ENCODE measurements around the gene CLTCL1. TPM values are rescaled to one million over a fixed set of nuclear protein-coding genes. Genes with fewer than 3 reads are reported as not detected.
A peak's percentile ranks its signal among the peaks of the same experiment; 100 is the strongest.

The CLTCL1 gene
- total and polyA plus RNA-seq, 9 of the 15 experiments (the other 6 are each of a cell fraction or from before 2014, with no cell fraction given): 1.1 to 11.7 (median 5.0) TPM

GRCh38 chr22:19289475-19290161, 1.9 kb downstream of the CLTCL1 start (continued):
- TF ChIP-seq, protein P1, sequence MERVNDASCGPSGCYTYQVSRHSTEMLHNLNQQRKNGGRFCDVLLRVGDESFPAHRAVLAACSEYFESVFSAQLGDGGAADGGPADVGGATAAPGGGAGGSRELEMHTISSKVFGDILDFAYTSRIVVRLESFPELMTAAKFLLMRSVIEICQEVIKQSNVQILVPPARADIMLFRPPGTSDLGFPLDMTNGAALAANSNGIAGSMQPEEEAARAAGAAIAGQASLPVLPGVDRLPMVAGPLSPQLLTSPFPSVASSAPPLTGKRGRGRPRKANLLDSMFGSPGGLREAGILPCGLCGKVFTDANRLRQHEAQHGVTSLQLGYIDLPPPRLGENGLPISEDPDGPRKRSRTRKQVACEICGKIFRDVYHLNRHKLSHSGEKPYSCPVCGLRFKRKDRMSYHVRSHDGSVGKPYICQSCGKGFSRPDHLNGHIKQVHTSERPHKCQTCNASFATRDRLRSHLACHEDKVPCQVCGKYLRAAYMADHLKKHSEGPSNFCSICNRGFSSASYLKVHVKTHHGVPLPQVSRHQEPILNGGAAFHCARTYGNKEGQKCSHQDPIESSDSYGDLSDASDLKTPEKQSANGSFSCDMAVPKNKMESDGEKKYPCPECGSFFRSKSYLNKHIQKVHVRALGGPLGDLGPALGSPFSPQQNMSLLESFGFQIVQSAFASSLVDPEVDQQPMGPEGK (CRISPR knock-in tag; IDR thresholded peaks at IDR 0.05; ENCODE audit: borderline replicate concordance): no peak
- TF ChIP-seq MEIS2 (IDR thresholded peaks at IDR 0.05; ENCODE audit: partially characterized antibody): no peak
- no peak for TF ChIP-seq CEBPG (CRISPR knock-in tag; IDR thresholded peaks at IDR 0.05)
- TF ChIP-seq CEBPG (tag; conservative IDR thresholded peaks at IDR 0.05 in 1 of 2, IDR thresholded peaks at IDR 0.05 in 1 of 2): no peak
- TF ChIP-seq FOXP1 (CRISPR knock-in tag; IDR thresholded peaks at IDR 0.05): no peak
- peak; percentile 71; the same call in 1 of the 2 replicates for TF ChIP-seq ESRRA (IDR thresholded peaks at IDR 0.05; ENCODE audit: borderline replicate concordance, low read depth)
- TF ChIP-seq, protein P2, sequence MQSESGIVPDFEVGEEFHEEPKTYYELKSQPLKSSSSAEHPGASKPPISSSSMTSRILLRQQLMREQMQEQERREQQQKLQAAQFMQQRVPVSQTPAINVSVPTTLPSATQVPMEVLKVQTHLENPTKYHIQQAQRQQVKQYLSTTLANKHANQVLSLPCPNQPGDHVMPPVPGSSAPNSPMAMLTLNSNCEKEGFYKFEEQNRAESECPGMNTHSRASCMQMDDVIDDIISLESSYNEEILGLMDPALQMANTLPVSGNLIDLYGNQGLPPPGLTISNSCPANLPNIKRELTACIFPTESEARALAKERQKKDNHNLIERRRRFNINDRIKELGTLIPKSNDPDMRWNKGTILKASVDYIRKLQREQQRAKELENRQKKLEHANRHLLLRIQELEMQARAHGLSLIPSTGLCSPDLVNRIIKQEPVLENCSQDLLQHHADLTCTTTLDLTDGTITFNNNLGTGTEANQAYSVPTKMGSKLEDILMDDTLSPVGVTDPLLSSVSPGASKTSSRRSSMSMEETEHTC (IDR thresholded peaks at IDR 0.05): no peak
- no peak for TF ChIP-seq CREBBP (IDR thresholded peaks at IDR 0.05; ENCODE audit: low read depth, low read length)
- no peak for TF ChIP-seq ZNF445 (CRISPR knock-in tag; IDR thresholded peaks at IDR 0.05; ENCODE audit: low read depth)
- TF ChIP-seq ATF3 (IDR thresholded peaks at IDR 0.05): no peak
- TF ChIP-seq ATF3 (CRISPR knock-in tag; conservative IDR thresholded peaks at IDR 0.05): no peak
- TF ChIP-seq, protein P3, sequence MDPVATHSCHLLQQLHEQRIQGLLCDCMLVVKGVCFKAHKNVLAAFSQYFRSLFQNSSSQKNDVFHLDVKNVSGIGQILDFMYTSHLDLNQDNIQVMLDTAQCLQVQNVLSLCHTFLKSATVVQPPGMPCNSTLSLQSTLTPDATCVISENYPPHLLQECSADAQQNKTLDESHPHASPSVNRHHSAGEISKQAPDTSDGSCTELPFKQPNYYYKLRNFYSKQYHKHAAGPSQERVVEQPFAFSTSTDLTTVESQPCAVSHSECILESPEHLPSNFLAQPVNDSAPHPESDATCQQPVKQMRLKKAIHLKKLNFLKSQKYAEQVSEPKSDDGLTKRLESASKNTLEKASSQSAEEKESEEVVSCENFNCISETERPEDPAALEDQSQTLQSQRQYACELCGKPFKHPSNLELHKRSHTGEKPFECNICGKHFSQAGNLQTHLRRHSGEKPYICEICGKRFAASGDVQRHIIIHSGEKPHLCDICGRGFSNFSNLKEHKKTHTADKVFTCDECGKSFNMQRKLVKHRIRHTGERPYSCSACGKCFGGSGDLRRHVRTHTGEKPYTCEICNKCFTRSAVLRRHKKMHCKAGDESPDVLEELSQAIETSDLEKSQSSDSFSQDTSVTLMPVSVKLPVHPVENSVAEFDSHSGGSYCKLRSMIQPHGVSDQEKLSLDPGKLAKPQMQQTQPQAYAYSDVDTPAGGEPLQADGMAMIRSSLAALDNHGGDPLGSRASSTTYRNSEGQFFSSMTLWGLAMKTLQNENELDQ (CRISPR knock-in tag; IDR thresholded peaks at IDR 0.05; ENCODE audit: borderline replicate concordance): peak; percentile 76; the same call in 1 of the 2 replicates
- TF ChIP-seq E2F4 (CRISPR knock-in tag; IDR thresholded peaks at IDR 0.05; ENCODE audit: low read depth): no peak
- no peak for TF ChIP-seq ZC3H4 (CRISPR knock-in tag; IDR thresholded peaks at IDR 0.05; ENCODE audit: borderline replicate concordance)
- TF ChIP-seq ELF1 (tag; IDR thresholded peaks at IDR 0.05): no peak
- no peak for TF ChIP-seq MCM5 (IDR thresholded peaks at IDR 0.05; ENCODE audit: low read depth)
- no peak for TF ChIP-seq ZNF551 (CRISPR knock-in tag; IDR thresholded peaks at IDR 0.05)
- TF ChIP-seq NCOA6 (IDR thresholded peaks at IDR 0.05): no peak
- no peak for TF ChIP-seq PTTG1 (tag; IDR thresholded peaks at IDR 0.05; ENCODE audit: low read depth)
- TF ChIP-seq RAD21 (CRISPR knock-in tag; conservative IDR thresholded peaks at IDR 0.05 in 1 of 2, IDR thresholded peaks at IDR 0.05 in 1 of 2): 0 out of 4 replicates have a peak, but pooled peaks of 1 of the 2 experiments have one; percentile 2
